PC-3 (cell line): Measurements from ENCODE around the gene ATF7IP. TPM values are rescaled to one million over a fixed set of nuclear protein-coding genes. Genes with fewer than 3 reads are reported as not detected.

Experiments used
- ATAC-seq: fragments of 200-7000 bp; cut with Tn5 transposase; 2 replicates; pipeline ENCODE4 v1.9.1; 2020; ENCODE audit warnings: mild to moderate bottlenecking, moderate library complexity
- BruUV-seq: library from RNA; stranded (reverse); fragments of 400-500 nt; replicated peaks from 2 replicates; lab custom pipeline; 2021; lab: Mats Ljungman, UMichigan
- CTCF ChIA-PET: fragments of 300-600 bp; sonication (Branson Sonifier 250); formaldehyde crosslinking; loops from one replicate; lab custom pipeline; 2022; ENCODE audit warnings: antibody characterized with exemption; lab: Charles Lee
- POLR2A ChIA-PET: fragments of 300-600 bp; sonication (Branson Sonifier 250); formaldehyde crosslinking; loops from one replicate; lab custom pipeline; 2022; ENCODE audit warnings: antibody characterized with exemption; ENCODE audit not compliant: unreplicated experiment; lab: Charles Lee
- DNase-seq: peaks from one replicate; pipeline ENCODE4 v3.0.0-alpha.2; 2015
- H2AFZ ChIP-seq: fragments of 300-600 bp; sonication (generic); 2 replicates; pipeline ENCODE4 v1.6.0; 2016; ENCODE audit warnings: antibody characterized with exemption, low read length
- H3F3A ChIP-seq: fragments of 300-600 bp; sonication (generic); one replicate; pipeline ENCODE4 v1.6.0; 2017; ENCODE audit warnings: antibody characterized with exemption, low read length, control low read depth, mild to moderate bottlenecking; ENCODE audit not compliant: unreplicated experiment
- H3K27ac ChIP-seq: fragments of 300-600 bp; sonication (generic); 2 replicates; pipeline ENCODE4 v1.5.1; 2016; ENCODE audit warnings: mild to moderate bottlenecking, low read length
- H3K27me3 ChIP-seq: fragments of 300-600 bp; sonication (generic); 2 replicates; pipeline ENCODE4 v1.6.1; 2016; ENCODE audit warnings: low read length, mixed read lengths
- H3K36me3 ChIP-seq: fragments of 300-600 bp; sonication (generic); 2 replicates; pipeline ENCODE4 v1.6.1; 2016; ENCODE audit warnings: low read depth, mixed run types, low read length, mixed read lengths
- H3K4me1 ChIP-seq: fragments of 300-600 bp; sonication (generic); 2 replicates; pipeline ENCODE4 v1.5.1; 2016; ENCODE audit warnings: low read length; ENCODE audit not compliant: insufficient read depth
- H3K4me2 ChIP-seq: fragments of 300-600 bp; sonication (generic); 2 replicates; pipeline ENCODE4 v1.6.0; 2016; ENCODE audit warnings: low read length
- H3K4me3 ChIP-seq: fragments of 300-600 bp; sonication (generic); 2 replicates; pipeline ENCODE4 v1.5.1; 2016; ENCODE audit warnings: mild to moderate bottlenecking, low read length, mixed read lengths
- H3K79me2 ChIP-seq: fragments of 300-600 bp; sonication (generic); 2 replicates; pipeline ENCODE4 v1.6.1; 2017; ENCODE audit warnings: low read length, mixed read lengths
- H3K9ac ChIP-seq: fragments of 300-600 bp; sonication (generic); 2 replicates; pipeline ENCODE4 v1.6.0; 2016; ENCODE audit warnings: mild to moderate bottlenecking, low read length
- H3K9me2 ChIP-seq: fragments of 300-600 bp; sonication (generic); replicated peaks from 2 replicates; pipeline ENCODE4 v1.6.1; 2016; ENCODE audit warnings: mixed run types, low read length, mixed read lengths
- H3K9me3 ChIP-seq: fragments of 300-600 bp; sonication (generic); 2 replicates; pipeline ENCODE4 v1.6.1; 2016; ENCODE audit warnings: low read length, mixed read lengths
- H4K20me1 ChIP-seq: fragments of 300-600 bp; sonication (generic); 2 replicates; pipeline ENCODE4 v1.6.1; 2016; ENCODE audit warnings: low read length, mixed read lengths
- CTCF ChIP-seq: fragments of 300-600 bp; sonication (generic); conservative IDR thresholded peaks from 2 replicates; pipeline ENCODE4 v1.5.1; 2017; ENCODE audit warnings: antibody characterized with exemption, low read depth, mild to moderate bottlenecking, low read length
- EZH2 ChIP-seq: fragments of 300-600 bp; sonication (generic); IDR thresholded peaks from one replicate; pipeline ENCODE4 v1.6.1; 2017; ENCODE audit warnings: antibody characterized with exemption, mild to moderate bottlenecking, low read length; ENCODE audit not compliant: unreplicated experiment
- EZH2phosphoT487 ChIP-seq: fragments of 300-600 bp; sonication (generic); IDR thresholded peaks from 2 replicates; pipeline ENCODE4 v1.6.1; 2018; ENCODE audit warnings: mild to moderate bottlenecking, antibody characterized with exemption, low read length, borderline replicate concordance
- intact Hi-C: fragments of 100-400 bp; cut with micrococcal nuclease; formaldehyde crosslinking; loops from 2 replicates; pipeline ENCODE4 v1.9.0; 2023
- total RNA-seq: library from RNA; depleted of rRNA; stranded (reverse); fragments of >200 nt; gene quantifications from 2 replicates; pipeline ENCODE4 v1.2.3, GENCODE V29; 2014; rRNA removed

Gene ATF7IP
- total RNA-seq, 1 experiment from 2014 or later, result 12.5 TPM

GRCh38 chr12:14548609-14549008 is 183.1 kb downstream of the ATF7IP start:
- H3K27ac ChIP-seq, result no peak overlapping the region
- no peak overlapping the region for H3K4me2 ChIP-seq
- no peak overlapping the region for H3K9ac ChIP-seq
- ChIA-PET CTCF (no interaction called here), POLR2A (no interaction called here)
- no peaks in the 10 kb centered on the region for H3F3A ChIP-seq
- no peak overlapping the region for H3K4me3 ChIP-seq
- no peaks in the 10 kb centered on the region for H3K4me1 ChIP-seq
- no peak overlapping the region for H2AFZ ChIP-seq
- no peak for ATAC-seq
- no peak for DNase-seq
- no peaks in the 10 kb centered on the region for H3K9me2 ChIP-seq
- no peaks in the 10 kb centered on the region for H4K20me1 ChIP-seq
- H3K9me3 ChIP-seq, result no peaks in the 10 kb centered on the region
- intact Hi-C loops, result no loop called here
- H3K27me3 ChIP-seq, result no peaks in the 10 kb centered on the region
- no TSS peak for BruUV-seq
- TF ChIP-seq EZH2 (no peak), CTCF (no peak), EZH2phosphoT487 (no peak)
- no peaks in the 10 kb centered on the region for H3K36me3 ChIP-seq
- H3K79me2 ChIP-seq, result no peaks in the 10 kb centered on the region

Other genes with a start within 250 kb of the ATF7IP start
- gene PLBD1, start 202.2 kb downstream of the ATF7IP start, total RNA-seq, result 0.87 and 1.5 TPM in 2 replicates